GM12874 (cell line): Measurements from ENCODE around the gene CPXM1.

Source experiments
- TF ChIP-seq, protein P1 (sequence below): IDR thresholded peaks from 2 replicates; pipeline ENCODE4 v1.5.1; 2011; ENCODE audit warnings: low read depth, mild to moderate bottlenecking, control low read depth, low read length, moderate library complexity; ENCODE audit not compliant: insufficient read depth

Gene CPXM1

GRCh38 chr20:2839732-2840137 lies 39.3 kb upstream of the CPXM1 start:
- TF ChIP-seq, protein P1, sequence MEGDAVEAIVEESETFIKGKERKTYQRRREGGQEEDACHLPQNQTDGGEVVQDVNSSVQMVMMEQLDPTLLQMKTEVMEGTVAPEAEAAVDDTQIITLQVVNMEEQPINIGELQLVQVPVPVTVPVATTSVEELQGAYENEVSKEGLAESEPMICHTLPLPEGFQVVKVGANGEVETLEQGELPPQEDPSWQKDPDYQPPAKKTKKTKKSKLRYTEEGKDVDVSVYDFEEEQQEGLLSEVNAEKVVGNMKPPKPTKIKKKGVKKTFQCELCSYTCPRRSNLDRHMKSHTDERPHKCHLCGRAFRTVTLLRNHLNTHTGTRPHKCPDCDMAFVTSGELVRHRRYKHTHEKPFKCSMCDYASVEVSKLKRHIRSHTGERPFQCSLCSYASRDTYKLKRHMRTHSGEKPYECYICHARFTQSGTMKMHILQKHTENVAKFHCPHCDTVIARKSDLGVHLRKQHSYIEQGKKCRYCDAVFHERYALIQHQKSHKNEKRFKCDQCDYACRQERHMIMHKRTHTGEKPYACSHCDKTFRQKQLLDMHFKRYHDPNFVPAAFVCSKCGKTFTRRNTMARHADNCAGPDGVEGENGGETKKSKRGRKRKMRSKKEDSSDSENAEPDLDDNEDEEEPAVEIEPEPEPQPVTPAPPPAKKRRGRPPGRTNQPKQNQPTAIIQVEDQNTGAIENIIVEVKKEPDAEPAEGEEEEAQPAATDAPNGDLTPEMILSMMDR = no peak

DNA sequence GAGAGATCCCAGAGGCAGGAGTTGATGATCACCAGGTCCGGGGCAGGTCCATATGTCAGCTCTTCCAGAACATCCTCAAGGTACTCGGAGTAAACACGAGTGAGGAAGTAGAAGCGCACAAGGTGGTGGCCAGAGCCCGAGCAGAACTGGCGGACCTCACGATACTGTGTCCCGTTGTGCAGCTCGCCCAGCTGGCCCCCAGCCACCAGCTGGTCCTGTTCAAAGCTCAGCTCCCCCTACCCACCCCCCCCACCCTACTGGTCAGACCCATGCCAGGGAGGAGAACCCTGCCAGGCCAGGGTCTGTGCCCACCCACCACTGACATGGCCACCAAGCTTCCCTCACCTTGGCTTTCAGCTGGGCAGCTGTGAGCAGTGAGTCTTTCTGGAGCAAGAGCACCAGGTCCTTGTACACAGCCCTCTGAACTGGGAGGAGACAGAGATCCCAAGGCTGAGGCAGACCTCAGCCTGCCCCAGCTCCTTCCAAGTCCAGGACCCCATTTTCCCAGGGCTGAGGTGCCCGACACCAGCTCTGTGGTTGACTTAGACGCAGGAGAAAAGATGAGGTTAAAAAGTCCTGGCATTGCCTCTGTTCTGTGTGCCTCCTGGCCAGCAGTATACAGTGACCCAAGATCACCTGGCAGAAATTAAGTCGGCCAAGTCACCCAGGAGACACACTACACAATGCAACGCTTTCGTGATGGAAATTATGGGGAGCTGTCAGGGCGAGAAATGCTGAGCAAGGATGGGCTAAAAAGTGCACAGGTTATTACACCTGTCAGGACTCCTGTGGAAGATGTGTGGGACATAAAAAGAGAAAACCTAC lies 38.6 kb upstream of the CPXM1 start:
- TF ChIP-seq, protein P1 = no peak

DNA sequence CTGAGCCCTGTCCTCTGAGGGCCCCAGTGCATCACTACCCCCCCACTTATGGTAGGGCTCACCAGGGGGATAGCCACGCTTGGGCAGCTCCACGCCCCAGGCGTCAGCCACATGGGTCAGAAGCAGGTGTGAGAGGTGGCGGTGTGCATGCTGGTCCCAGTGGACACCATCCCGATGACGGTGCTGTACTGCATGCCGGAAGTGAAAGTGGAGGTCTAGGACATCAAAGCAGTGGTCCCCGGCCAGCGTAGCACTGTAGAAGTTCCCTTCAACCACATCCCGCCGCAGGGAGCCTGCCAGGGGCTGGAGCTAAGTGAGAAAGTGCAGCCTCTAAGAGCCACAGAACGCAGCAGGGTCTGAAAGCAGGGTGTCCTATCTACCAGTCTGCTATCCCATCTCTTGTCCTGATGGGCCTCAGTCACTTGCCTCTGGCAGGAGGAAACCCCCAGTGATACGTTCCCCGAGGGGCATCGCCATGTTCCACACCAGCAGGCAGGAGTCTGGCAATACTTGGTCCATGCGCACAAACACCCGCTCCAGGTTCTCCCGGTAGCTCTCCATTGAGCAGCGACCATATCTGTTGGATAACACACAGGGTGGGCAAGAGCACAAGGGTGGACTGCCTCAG lies 37.9 kb upstream of the CPXM1 start:
- TF ChIP-seq, protein P1 = no peak

GRCh38 chr20:2837221-2837960 lies 37.0 kb upstream of the CPXM1 start:
- TF ChIP-seq, protein P1 = no peak

GRCh38 chr20:2836035-2836434 lies 35.6 kb upstream of the CPXM1 start:
- TF ChIP-seq, protein P1 = no peak

- TF ChIP-seq, protein P1 = no peak
Measured at GRCh38 chr20:2835331-2835796, 34.9 kb upstream of the CPXM1 start.
